ENCODE data around the gene ASB6.

The ASB6 gene

GRCh38 chr9:129614932-129615331 lies 27.0 kb downstream of the ASB6 start:
- DNase-seq = no peak
- no peak overlapping the region for H2BK5ac ChIP-seq (ENCODE audit: low read length)
- no peak overlapping the region for H2BK120ac ChIP-seq (ENCODE audit: low read depth, low read length)
- H2AK5ac ChIP-seq (ENCODE audit: low read length) = no peak overlapping the region
- H3K4ac ChIP-seq (ENCODE audit: low read depth, low read length) = no peak overlapping the region
- no peak overlapping the region for H3K18ac ChIP-seq (ENCODE audit: low read length)
- H3K4me3 ChIP-seq (ENCODE audit: low read length) = no peak overlapping the region
- H3K27me3 ChIP-seq (ENCODE audit: insufficient read depth, low read length, poor library complexity) = no peaks in the 10 kb centered on the region
- no peaks in the 10 kb centered on the region for H3K79me2 ChIP-seq (ENCODE audit: control insufficient read depth, insufficient read depth, low read length)
- no peak overlapping the region for H3K23ac ChIP-seq (ENCODE audit: low read length)
- H4K8ac ChIP-seq (ENCODE audit: low read depth, low read length) = no peak overlapping the region
- H3K4me2 ChIP-seq (ENCODE audit: low read length) = no peak overlapping the region
- no peak overlapping the region for H3K9ac ChIP-seq (ENCODE audit: low read length)
- H4K5ac ChIP-seq (ENCODE audit: low read length) = no peak overlapping the region
- no peaks in the 10 kb centered on the region for H3K79me1 ChIP-seq (ENCODE audit: low read length)
- no peak overlapping the region for H3K56ac ChIP-seq (ENCODE audit: low read length)
- H2BK15ac ChIP-seq (replicated peaks; ENCODE audit: low read depth) = no peak overlapping the region
- H3K27ac ChIP-seq (ENCODE audit: low read depth, low read length) = no peak overlapping the region
- no peaks in the 10 kb centered on the region for H3K4me1 ChIP-seq (ENCODE audit: control insufficient read depth, low read depth, low read length)
- no peaks in the 10 kb centered on the region for H3K36me3 ChIP-seq (ENCODE audit: control insufficient read depth, insufficient read depth, low read length)
- WGBS (ENCODE audit: extremely low coverage, insufficient coverage, low lambda C conversion rate) = no CpG with 5 or more reads among the region's 10 CpGs

- H3K23ac ChIP-seq (ENCODE audit: low read length) = no peak overlapping the region
- WGBS (ENCODE audit: extremely low coverage, insufficient coverage, low lambda C conversion rate) = no CpG with 5 or more reads among the region's 19 CpGs
- no peak overlapping the region for H4K5ac ChIP-seq (ENCODE audit: low read length)
- DNase-seq = no peak
- H2BK5ac ChIP-seq (ENCODE audit: low read length) = no peak overlapping the region
- H3K79me2 ChIP-seq (ENCODE audit: control insufficient read depth, insufficient read depth, low read length) = no peaks in the 10 kb centered on the region
- H3K4me2 ChIP-seq (ENCODE audit: low read length) = no peak overlapping the region
- no peak overlapping the region for H3K4ac ChIP-seq (ENCODE audit: low read depth, low read length)
- H3K9ac ChIP-seq (ENCODE audit: low read length) = no peak overlapping the region
- H3K79me1 ChIP-seq (ENCODE audit: low read length) = no peaks in the 10 kb centered on the region
- no peak overlapping the region for H2AK5ac ChIP-seq (ENCODE audit: low read length)
- no peak overlapping the region for H3K4me3 ChIP-seq (ENCODE audit: low read length)
- H3K18ac ChIP-seq (ENCODE audit: low read length) = no peak overlapping the region
- H3K4me1 ChIP-seq (ENCODE audit: control insufficient read depth, low read depth, low read length) = peaks cover 3% of the 10 kb centered on the region
- H2BK15ac ChIP-seq (replicated peaks; ENCODE audit: low read depth) = no peak overlapping the region
- H4K8ac ChIP-seq (ENCODE audit: low read depth, low read length) = no peak overlapping the region
- no peak overlapping the region for H3K27ac ChIP-seq (ENCODE audit: low read depth, low read length)
- H3K36me3 ChIP-seq (ENCODE audit: control insufficient read depth, insufficient read depth, low read length) = no peaks in the 10 kb centered on the region
- H3K27me3 ChIP-seq (ENCODE audit: insufficient read depth, low read length, poor library complexity) = no peaks in the 10 kb centered on the region
- H3K56ac ChIP-seq (ENCODE audit: low read length) = peak overlapping the region; percentile 15
- H2BK120ac ChIP-seq (ENCODE audit: low read depth, low read length) = no peak overlapping the region
Measured at GRCh38 chr9:129613520-129614175, 28.3 kb downstream of the ASB6 start.

- no CpG with 5 or more reads among the region's 15 CpGs for WGBS (ENCODE audit: extremely low coverage, insufficient coverage, low lambda C conversion rate)
Measured at GRCh38 chr9:129612815-129613519, 29.0 kb downstream of the ASB6 start.

GRCh38 chr9:129612123-129612522 lies 29.8 kb downstream of the ASB6 start:
- H3K36me3 ChIP-seq (ENCODE audit: control insufficient read depth, insufficient read depth, low read length) = no peaks in the 10 kb centered on the region
- H3K4ac ChIP-seq (ENCODE audit: low read depth, low read length) = no peak overlapping the region
- no peaks in the 10 kb centered on the region for H3K27me3 ChIP-seq (ENCODE audit: insufficient read depth, low read length, poor library complexity)
- H3K23ac ChIP-seq (ENCODE audit: low read length) = no peak overlapping the region
- H3K79me1 ChIP-seq (ENCODE audit: low read length) = no peaks in the 10 kb centered on the region
- no CpG with 5 or more reads among the region's 7 CpGs for WGBS (ENCODE audit: extremely low coverage, insufficient coverage, low lambda C conversion rate)
- H3K4me2 ChIP-seq (ENCODE audit: low read length) = no peak overlapping the region
- no peak overlapping the region for H4K5ac ChIP-seq (ENCODE audit: low read length)
- H3K9ac ChIP-seq (ENCODE audit: low read length) = no peak overlapping the region
- no peak overlapping the region for H4K8ac ChIP-seq (ENCODE audit: low read depth, low read length)
- no peak overlapping the region for H2BK120ac ChIP-seq (ENCODE audit: low read depth, low read length)
- H3K18ac ChIP-seq (ENCODE audit: low read length) = no peak overlapping the region
- no peak overlapping the region for H3K56ac ChIP-seq (ENCODE audit: low read length)
- no peak overlapping the region for H2BK15ac ChIP-seq (replicated peaks; ENCODE audit: low read depth)
- no peak for DNase-seq
- H3K79me2 ChIP-seq (ENCODE audit: control insufficient read depth, insufficient read depth, low read length) = no peaks in the 10 kb centered on the region
- H2AK5ac ChIP-seq (ENCODE audit: low read length) = peak overlapping the region; percentile 93
- H3K4me1 ChIP-seq (ENCODE audit: control insufficient read depth, low read depth, low read length) = peaks cover 5% of the 10 kb centered on the region
- no peak overlapping the region for H3K27ac ChIP-seq (ENCODE audit: low read depth, low read length)
- no peak overlapping the region for H3K4me3 ChIP-seq (ENCODE audit: low read length)
- H2BK5ac ChIP-seq (ENCODE audit: low read length) = no peak overlapping the region

More at GRCh38 chr9:129612815-129613519, 29.0 kb downstream of the ASB6 start:
- Histone ChIP-seq H2BK5ac (ENCODE audit: low read length) (no peak overlapping the region), H4K5ac (ENCODE audit: low read length) (no peak overlapping the region), H4K8ac (ENCODE audit: low read depth, low read length) (no peak overlapping the region), H3K4me2 (ENCODE audit: low read length) (no peak overlapping the region), H3K4me1 (ENCODE audit: control insufficient read depth, low read depth, low read length) (peaks cover 3% of the 10 kb centered on the region), H3K4me3 (ENCODE audit: low read length) (no peak overlapping the region), H3K56ac (ENCODE audit: low read length) (peak overlapping the region; percentile 15), H2BK15ac (replicated peaks; ENCODE audit: low read depth) (no peak overlapping the region), H2BK120ac (ENCODE audit: low read depth, low read length) (no peak overlapping the region), H3K79me2 (ENCODE audit: control insufficient read depth, insufficient read depth, low read length) (no peaks in the 10 kb centered on the region), H3K27me3 (ENCODE audit: insufficient read depth, low read length, poor library complexity) (no peaks in the 10 kb centered on the region), H3K23ac (ENCODE audit: low read length) (no peak overlapping the region), H3K27ac (ENCODE audit: low read depth, low read length) (no peak overlapping the region), H3K18ac (ENCODE audit: low read length) (no peak overlapping the region), H3K9ac (ENCODE audit: low read length) (no peak overlapping the region), H3K79me1 (ENCODE audit: low read length) (no peaks in the 10 kb centered on the region), H2AK5ac (ENCODE audit: low read length) (no peak overlapping the region), H3K36me3 (ENCODE audit: control insufficient read depth, insufficient read depth, low read length) (no peaks in the 10 kb centered on the region), H3K4ac (ENCODE audit: low read depth, low read length) (no peak overlapping the region)
- DNase-seq = no peak

- no peak overlapping the region for H2BK15ac ChIP-seq (replicated peaks; ENCODE audit: low read depth)
- no CpG with 5 or more reads among the region's 12 CpGs for WGBS (ENCODE audit: extremely low coverage, insufficient coverage, low lambda C conversion rate)
- no peak overlapping the region for H4K5ac ChIP-seq (ENCODE audit: low read length)
- H3K9ac ChIP-seq (ENCODE audit: low read length) = no peak overlapping the region
- no peak overlapping the region for H3K4me3 ChIP-seq (ENCODE audit: low read length)
- no peak overlapping the region for H2BK5ac ChIP-seq (ENCODE audit: low read length)
- H3K27me3 ChIP-seq (ENCODE audit: insufficient read depth, low read length, poor library complexity) = no peaks in the 10 kb centered on the region
- no peak overlapping the region for H2BK120ac ChIP-seq (ENCODE audit: low read depth, low read length)
- H3K79me1 ChIP-seq (ENCODE audit: low read length) = no peaks in the 10 kb centered on the region
- H3K27ac ChIP-seq (ENCODE audit: low read depth, low read length) = no peak overlapping the region
- H3K18ac ChIP-seq (ENCODE audit: low read length) = no peak overlapping the region
- DNase-seq = no peak
- H3K23ac ChIP-seq (ENCODE audit: low read length) = no peak overlapping the region
- no peak overlapping the region for H3K4ac ChIP-seq (ENCODE audit: low read depth, low read length)
- H3K36me3 ChIP-seq (ENCODE audit: control insufficient read depth, insufficient read depth, low read length) = no peaks in the 10 kb centered on the region
- H3K79me2 ChIP-seq (ENCODE audit: control insufficient read depth, insufficient read depth, low read length) = no peaks in the 10 kb centered on the region
- no peak overlapping the region for H2AK5ac ChIP-seq (ENCODE audit: low read length)
- no peak overlapping the region for H3K4me2 ChIP-seq (ENCODE audit: low read length)
- no peak overlapping the region for H4K8ac ChIP-seq (ENCODE audit: low read depth, low read length)
- peaks cover 5% of the 10 kb centered on the region for H3K4me1 ChIP-seq (ENCODE audit: control insufficient read depth, low read depth, low read length)
- peak overlapping the region; percentile 38 for H3K56ac ChIP-seq (ENCODE audit: low read length)
Measured at GRCh38 chr9:129611307-129611800, 30.6 kb downstream of the ASB6 start.

Data from mesendoderm (in vitro differentiated cells).